DMS153 treated with DMSO at 0.1 percent for 48 hours (cell line): ENCODE results near the gene CIDEC.
A peak's percentile ranks its signal among the peaks of the same experiment; 100 is the strongest.
"Not testable (repeated sequence)": the region's sequence is repeated elsewhere in the genome, so short reads cannot be mapped to it uniquely, and the experiment has no call there.

ENCODE experiments used
- DNase-seq: peaks from one replicate; lab custom pipeline; 2025; ENCODE audit not compliant: unreplicated experiment; lab: John Stamatoyannopoulos, UW

CIDEC gene

DNA sequence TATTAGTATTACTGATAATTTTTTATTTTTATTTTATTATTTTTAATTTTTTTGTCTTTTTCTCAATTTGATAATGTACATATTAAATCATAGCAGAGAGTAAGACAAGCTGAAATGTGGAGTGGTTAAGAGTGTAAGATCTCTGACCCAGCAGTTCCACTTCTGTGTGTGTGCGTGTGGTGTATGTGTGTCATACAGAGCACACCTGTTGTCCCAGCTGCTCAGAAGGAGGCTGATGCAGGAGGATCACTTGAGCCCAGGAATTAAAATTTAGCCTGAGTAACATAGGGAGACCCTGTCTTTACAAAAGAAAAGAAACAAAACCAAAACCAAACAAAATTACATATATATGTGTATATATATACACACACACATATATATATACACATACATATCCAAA, 1.4 kb upstream of the CIDEC start:
- no peak for DNase-seq

DNA sequence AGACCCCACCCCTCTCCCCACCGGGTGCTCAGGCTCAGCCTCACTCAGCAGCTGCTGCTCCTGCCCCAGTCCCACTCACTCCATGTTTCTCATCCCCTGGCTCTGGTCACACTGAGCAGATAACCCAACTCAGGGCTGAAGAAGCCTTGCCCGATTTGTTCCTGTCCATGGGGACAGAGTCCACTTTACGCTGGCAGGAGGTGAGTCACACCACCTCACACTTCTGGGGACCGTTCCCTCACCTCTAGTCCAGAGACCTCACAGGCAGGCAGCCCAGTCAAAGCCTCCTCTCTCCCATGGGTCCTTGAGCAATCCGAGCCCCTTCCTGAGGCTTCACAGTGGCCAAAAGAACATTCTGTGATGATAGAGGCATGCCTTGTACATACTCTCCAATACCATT, 1.4 kb downstream of the CIDEC start:
- no peak for DNase-seq

DNA sequence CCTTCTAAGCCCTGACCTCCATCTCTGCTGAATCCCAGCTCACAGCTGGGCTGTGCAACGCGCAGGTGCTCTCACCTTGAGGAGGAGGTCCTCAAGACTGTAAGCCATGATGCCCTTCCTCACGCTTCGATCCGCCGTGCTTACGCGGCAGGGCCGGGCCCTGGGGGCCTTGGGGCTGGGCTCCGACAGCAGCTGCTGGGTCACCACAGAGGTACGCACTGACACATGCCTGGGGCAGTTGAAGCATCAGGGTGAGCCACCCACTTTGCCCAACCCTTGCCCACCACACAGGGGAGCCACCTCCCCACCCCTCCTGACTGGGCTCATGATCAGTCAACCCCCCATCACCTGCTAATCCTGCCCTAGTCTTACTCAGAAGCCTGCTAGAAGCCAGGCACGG, 3.1 kb downstream of the CIDEC start:
- no peak for DNase-seq

DNA sequence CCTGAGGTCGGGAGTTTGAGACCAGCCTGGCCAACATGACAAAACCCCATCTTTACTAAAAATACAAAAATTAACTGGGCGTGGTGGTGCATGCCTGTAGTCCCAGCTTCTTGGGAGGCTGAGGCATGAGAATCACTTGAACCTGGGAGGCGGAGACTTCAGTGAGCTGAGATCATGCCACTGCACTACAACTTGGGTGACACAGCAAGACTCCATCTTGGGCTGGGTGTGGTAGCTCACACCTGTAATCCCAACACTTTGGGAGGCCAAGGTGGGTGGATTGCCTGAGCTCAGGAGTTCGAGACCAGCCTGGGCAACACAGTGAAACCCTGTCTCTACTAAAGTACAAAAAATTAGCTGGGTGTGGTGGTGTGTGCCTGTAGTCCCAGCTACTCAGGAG, 3.8 kb downstream of the CIDEC start:
- not testable (repeated sequence) for DNase-seq

DNA sequence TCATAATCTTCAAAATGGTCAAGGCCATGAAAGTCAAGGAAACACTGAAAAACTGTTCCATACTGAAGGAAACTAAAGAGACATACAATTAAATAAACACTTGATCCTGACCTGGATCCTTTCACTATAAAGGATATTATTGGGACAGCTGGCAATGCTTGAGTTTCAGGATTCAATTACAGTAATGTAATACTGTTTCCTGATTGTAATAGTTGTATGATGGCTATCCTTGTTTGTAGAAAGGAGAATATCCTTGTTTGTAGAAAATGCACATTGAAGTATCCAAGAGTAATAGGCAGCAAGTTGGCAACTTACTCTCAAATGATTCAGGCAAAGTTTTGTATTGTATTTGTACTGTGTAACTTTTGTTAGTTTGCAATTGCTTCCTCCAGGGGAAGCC, 4.6 kb downstream of the CIDEC start:
- DNase-seq = peak; percentile 24

DNA sequence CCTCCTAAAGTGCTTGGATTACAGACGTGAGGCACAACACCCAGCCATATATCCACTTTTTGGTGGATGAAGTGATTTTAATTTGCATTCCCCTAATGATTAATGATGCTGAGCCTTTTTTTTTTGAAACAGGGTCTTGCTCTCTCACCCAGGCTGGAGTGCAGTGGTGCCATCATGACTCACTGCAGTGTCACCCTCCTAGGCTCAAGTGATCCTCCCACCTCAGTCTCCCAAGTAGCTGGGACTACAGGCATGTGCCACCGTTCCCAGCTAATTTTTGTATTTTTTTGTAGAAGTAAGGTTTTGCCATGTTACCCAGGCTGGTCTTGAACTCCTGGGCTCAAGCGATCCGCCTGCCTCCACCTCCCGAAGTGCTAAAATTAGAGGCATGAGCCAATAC, 8.0 kb downstream of the CIDEC start:
- DNase-seq = not testable (repeated sequence)

DNA sequence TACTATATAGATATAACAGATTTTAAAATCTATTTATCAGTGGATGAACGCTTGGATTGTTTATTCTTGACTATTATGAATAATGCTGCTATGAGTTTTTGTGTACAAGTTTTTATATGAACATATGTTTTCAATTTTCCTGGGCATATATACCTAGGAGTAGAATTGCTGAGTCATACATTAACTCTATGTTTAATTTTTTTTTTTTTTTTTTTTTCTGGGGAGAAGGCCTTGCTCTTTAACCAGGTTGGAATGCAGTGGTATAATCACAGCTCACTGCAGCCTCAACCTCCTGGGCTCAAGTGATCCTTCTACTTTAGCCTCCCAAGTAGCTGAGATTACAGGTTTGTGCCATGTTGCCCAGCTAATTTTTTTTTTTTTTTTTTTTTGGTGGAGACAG, 9.1 kb downstream of the CIDEC start:
- no peak for DNase-seq

DNA sequence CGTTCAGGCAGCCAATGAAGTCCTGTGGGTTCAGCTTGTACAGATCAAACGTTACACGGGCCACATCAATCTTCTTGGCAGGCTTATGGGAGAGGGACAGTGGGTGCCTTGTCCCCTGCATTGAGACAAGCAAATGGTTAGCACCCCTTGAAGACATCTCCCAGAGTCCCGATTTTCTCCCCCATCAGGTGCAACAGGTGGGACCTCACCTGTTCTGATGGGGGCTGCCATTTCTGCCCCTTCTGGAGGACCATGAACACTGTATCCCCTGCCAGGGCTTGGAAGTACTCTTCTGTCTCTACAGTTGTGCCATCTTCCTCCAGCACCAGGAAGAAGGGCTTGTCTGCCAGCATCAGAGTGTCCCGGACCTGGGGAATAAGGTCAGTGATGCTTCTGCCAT, 10.1 kb downstream of the CIDEC start:
- DNase-seq = no peak

DNA sequence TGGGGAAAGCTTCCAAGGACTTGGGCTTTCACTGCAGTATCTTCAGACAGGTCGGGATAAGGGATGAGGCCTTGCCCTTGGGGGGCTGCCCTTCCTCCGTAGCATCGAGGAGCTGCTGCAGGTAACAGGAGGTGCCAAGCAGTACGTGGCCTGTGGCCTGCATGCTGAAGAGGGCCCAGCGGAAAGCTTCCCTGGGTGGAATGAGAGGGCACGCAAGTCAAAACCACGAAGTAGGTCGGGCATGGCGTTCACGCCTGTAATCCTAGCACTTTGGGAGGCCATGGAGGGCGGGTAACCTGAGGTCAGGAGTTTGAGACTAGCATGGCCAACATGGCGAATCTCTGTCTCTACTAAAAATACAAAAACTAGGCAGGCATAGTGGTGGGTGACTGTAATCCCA, 12.9 kb downstream of the CIDEC start:
- DNase-seq = no peak

DNA sequence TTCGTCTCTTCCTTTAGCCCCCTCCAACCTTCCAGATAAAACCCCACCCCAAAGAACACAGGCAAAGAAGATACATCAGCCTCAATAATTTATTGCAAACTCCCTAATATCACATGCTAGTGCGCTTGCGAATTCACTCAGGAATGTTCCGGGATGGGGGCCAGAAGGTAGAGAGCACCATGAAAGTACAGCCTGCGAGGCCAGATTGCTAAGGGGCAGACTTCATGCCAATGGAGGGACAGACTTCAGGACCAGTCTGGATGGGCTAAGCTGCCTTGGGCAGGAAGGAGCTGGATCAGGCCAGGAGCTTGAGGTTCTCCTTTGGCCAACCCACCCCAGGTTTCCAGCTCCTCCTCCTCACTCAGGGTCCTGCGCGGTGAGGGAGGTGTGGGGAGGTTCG, 13.4 kb downstream of the CIDEC start:
- DNase-seq = no peak

DNA sequence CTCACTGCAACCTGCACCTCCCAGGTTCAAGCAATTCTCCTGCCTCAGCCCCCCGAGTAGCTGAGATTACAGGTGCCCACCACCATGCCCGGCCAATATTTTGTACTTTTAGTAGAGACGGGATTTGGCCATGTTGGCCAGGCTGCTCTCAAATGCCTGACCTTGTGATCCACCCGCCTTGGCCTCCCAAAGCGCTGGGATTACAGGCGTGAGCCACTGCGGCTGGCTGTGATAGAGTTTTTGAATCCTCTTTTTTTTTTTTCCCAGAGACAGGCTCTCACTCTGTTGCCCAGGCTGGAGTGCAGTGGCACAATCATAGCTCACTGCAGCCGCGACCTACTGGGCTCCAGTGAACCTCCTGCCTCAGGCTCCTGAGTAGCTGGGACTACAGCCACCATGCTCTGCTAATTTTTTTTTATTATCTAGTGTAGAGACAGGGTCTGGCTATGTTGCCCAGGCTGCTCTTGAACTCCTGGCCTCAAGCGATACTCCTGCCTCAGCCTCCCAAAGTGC, 14.9 kb downstream of the CIDEC start:
- DNase-seq = not testable (repeated sequence)

DNA sequence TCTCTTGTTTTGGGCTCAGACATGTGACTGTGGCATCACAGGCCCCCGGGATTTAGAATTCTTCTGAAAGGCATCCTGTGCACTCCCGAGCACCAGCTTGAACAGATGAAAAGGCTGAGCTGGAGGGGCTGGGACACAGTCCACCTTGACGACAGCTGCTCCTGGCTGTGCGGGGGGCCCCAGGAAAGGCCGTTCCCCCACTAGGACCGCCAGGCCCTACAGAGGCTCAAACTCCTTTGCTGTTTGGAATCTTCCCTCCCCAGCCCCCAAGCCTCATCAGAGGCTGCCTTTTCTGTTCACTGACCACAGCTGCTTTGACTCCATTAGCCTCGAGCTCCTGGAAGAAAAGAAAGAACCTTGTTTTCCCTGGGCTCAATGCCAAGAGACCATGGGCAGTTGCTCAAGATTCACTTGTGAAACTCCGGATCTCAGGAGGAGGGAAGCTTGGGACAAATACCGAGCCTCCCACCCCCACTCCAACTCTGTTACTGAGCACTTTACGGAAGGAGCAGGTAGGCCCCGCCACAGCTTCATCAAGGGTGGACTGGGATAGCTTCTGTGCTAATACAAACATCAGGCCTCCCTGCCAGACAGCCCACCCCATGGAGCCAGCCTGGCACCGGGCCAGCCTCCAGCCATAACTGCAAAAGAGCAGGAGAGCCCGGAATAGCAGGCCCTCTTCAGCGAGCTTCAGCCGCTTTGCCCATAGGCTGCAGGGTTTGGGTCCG, 15.7 kb downstream of the CIDEC start:
- no peak for DNase-seq

DNA sequence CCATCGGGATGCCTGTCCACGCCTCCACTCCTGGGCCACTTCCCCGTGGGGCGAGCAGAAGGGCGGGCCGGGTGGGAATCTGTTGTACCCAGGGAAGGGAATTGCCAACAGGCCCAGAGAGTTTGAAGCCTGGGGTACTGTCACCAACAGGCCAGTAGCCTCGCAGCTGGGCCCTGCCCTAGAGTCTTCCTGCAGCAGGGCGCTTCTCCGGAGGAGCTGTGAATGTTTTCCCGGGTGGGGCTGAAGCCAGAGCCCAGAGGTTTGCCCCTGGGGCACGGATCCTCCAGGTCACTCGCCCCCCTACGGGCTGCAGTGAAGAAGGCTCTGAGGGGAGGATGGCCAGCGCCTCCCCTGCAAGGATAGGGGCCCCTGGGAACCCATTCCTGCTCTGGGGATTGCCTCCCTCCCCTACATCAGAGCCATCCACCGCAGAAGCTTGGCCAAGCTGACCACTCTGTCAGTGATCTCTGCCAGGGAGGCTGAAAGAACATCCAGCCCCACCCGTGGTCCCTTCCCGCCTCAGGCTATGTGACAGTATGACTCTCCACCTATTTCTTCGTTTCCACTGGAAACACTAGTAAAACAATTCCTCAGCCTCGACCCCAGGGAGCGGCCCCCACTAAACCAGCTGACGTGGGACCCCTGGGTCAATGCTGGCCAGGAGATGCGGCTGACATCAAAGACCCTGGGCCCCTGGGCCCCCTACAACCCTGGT, 16.8 kb downstream of the CIDEC start:
- DNase-seq = no peak

DNA sequence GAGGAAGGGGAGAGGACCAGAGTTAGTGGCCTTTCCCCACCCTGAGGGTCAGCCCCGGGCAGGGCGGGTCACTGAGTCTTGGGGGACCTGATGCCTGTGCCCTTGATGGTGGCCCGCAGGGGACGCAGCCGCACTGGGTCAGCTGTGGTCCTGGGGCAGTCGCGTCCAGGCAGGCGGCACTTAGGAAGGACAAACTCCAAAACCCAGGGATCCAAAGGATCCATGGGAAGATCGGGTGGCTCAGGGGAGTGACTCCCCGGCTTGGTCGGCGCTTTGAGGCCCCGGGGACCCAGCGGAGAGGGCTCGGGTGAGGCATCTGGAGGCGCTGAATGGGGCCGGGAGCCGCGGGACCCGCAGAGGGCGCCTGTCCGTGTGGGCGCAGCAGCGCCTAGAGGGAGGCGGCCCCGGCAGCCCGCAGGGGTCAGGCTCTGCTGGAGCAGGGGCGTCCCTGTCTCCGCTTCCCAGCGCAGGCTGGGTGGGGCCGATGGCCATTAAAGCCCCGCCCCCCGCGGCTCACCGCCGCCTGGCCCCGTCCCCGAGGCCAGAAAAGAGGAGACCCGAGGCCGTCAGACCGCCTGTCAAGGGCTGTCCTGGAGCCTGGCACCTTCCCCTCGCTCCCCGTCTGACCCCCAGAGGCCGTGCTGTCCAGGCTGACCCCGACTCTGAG, 17.5 kb downstream of the CIDEC start:
- no peak for DNase-seq

DNA sequence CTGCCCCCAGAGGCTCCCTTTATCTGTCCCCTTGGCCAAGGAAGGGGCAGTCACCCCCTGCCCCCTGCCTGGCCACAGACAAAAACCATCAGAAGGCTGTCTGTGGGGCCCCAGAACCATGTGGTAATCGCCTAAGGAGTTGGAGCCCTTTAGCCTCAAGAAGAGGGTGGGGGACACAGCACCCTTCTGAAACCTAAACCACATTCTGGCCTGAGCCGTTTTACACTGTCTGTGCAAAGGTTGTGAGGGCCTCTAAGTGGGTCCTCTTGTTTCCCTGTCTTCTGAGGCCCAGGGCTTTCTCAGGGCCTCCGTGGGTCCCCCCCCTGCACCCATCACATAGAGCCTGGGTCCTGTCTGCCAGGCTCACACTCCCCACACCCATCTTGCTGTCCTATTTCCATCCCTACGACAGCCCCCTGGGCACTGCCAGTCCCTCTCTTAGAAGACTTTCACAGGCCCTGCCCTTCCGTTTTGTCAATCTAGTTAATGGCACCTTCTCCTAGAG, 18.4 kb downstream of the CIDEC start:
- DNase-seq = no peak

DNA sequence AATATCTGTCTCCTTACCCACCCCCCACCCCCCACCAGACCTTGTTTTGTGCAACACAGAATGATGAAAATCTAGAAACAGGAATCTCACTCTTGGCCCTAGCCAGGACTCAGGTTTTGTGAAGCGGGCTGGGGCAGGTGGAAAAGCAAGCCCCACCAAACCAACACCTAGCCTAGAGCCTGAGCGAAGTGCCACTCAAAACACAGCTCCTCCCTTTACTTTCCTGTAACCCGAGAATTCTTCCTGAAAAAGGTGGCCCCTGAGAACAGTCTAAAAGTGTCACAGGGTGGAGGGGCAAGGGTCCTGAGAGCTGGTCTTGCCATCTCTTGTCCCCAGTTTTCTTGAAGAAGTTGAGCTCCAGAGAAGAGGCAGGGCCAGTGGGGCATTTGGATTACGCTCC, 18.9 kb downstream of the CIDEC start:
- no peak for DNase-seq

DNA sequence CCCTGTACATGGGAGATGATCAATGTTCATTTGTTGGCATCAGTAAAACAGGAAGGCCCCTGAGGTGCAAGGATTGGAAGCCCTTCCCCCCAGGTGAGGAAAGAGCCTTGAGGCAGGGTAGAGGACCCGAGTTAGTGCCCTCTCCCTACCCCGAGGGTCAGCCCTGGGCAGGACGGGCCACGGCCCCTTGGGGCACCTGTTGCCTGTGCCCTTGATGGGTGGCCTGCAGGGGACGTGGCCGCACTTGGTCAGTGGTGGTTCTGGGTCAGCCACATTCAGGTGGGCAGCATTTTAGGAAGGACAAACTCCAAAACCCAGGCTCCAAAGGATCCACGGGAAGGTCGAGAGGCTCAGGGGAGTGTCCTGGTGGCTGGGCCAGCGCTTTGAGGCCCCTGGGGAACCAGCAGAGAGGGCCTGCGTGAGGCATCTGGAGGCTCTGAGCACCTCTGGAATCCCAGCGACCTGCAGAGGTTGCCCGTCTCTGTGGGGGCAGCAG, 20.5 kb downstream of the CIDEC start:
- DNase-seq = no peak

DNA sequence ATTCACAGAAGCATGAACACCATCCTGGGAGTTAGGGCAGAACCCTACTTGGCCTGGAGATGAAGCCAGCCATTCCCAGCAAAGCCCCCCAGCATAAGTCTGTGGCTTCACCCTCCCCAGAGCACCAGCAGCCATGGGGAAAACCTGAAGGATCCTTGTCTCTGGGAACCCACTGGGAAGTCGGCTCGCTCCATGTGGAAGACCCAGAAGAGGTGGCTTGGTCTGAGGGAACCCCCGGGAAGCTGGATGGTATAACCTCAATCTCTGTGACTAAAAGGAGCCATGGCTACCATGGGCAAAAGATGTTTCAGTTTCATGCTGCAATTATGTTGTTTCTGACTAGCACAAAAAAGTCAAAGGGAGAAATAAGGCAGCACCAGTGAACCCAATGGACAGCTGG, 24.5 kb downstream of the CIDEC start:
- DNase-seq = no peak

DNA sequence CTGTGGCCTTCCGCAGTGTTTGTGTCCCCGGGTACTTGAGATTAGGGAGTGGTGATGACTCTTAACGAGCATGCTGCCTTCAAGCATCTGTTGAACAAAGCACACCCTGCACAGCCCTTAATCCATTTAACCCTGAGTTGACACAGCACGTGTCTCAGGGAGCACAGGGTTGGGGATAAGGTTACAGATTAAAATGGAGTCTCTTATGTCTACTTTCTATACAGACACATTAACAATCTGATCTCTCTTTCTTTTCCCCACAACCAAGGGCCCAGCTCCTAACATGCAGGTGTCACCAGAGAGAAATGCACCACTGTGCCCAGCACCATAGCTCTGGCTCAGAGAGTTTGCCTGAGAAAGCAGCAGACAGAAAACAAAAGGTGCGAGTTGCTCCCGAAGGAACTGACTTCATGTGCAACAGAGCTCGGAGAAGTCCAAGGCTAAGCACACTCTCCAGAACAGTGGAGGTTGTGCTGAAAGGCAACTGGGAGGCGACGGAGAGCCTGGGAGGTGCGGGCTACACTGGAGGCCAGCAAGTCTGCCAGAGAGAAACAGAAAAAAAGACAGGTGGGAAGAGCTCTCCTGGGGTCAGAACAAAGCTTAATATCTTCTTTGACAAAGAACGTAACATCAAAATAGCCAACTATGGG, 25.6 kb downstream of the CIDEC start:
- not testable (repeated sequence) for DNase-seq

DNA sequence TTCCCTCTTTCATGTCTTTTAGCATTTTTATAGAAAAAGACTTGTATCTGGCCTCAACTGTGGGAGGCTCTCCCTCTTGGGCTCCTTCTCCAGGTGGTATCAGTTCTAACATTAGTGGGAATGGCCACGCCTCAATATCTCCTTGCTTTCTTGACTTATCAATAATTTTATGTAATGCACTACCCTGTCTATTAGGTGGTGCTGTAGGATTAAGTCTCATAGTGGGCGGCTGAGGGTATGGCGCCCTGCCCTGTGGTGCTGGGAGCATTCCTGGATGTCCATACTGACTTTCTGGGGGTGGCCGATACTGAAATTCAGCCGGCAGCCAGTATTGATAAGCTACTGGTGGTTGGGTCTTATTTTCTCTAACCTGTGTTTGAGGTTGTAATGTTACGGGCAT, 27.5 kb downstream of the CIDEC start:
- no peak for DNase-seq

DNA sequence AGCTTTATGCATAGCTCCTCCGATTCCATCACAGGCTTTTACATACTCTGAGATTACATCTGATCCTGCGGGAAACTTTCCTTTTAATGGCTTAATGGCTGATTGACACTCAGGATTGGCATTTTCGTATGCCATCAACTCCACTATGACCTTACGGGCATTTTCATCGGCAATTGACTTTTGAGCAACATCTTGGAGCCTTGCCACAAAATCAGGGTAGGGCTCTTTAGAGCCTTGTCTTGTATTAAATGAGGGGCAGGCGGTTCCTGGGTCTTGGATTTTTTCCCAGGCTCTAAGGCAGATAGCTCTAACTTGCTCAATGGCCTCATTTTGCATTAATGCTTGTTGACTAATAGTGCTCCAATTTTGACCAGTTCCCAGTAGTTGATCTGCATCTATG, 28.1 kb downstream of the CIDEC start:
- not testable (repeated sequence) for DNase-seq
